Right atrium auricular region (tissue), 2 donors: ENCODE measurements around the gene EPAS1. TPM values are rescaled to one million over a fixed set of nuclear protein-coding genes. Genes with fewer than 3 reads are reported as not detected.

Source experiments
- DNase-seq: peaks from one replicate; pipeline ENCODE4 v3.0.0-alpha.2; 2019; ENCODE audit warnings: low spot score
- H3K27ac ChIP-seq, 2 donors: fragments of 200-600 bp; sonication (generic); 1 replicate in 1 of 2; 2 replicates in 1 of 2; pipeline ENCODE4 v1.5.1; 2016 to 2019
- H3K27me3 ChIP-seq, 2 donors: fragments of 200-600 bp; sonication (generic); one replicate each; pipeline versions ENCODE4 v1.5.1 to v1.6.0; 2017 to 2019
- H3K36me3 ChIP-seq: fragments of 200-600 bp; sonication (generic); one replicate; pipeline ENCODE4 v1.5.1; 2016
- H3K4me1 ChIP-seq, 2 donors: fragments of 200-600 bp; sonication (generic); one replicate each; pipeline versions ENCODE4 v1.5.1 to v1.6.0; 2017 to 2019
- H3K4me3 ChIP-seq, 2 donors: fragments of 200-600 bp; sonication (generic); 1 replicate in 1 of 2; 2 replicates in 1 of 2; pipeline ENCODE4 v1.5.1; 2017 to 2019; ENCODE audit warnings: mild to moderate bottlenecking in 1 of 2, moderate library complexity in 1 of 2
- H3K9me3 ChIP-seq, 2 donors: fragments of 200-600 bp; sonication (generic); one replicate each; pipeline ENCODE4 v1.5.1; 2019
- CTCF ChIP-seq, 2 donors: fragments of 200-600 bp; sonication (generic); IDR thresholded peaks; one replicate each; pipeline ENCODE4 v1.5.1; 2019; ENCODE audit warnings: antibody characterized with exemption in 2 of 2
- total RNA-seq, 2 donors: library from RNA; depleted of rRNA; stranded (reverse); fragments of >200 nt; gene quantifications; one replicate each; pipeline ENCODE4 v1.1.0, GENCODE V29; 2016

Gene EPAS1
- total RNA-seq = 100 to 1,000 TPM; 257 to 311 TPM

GRCh38 chr2:46296840-46297545 is at the start of gene EPAS1:
Gene EPAS1 (plus strand): TSS chr2:46297407. CDS start chr2:46297912, 505 bp downstream.
- Histone ChIP-seq H3K27ac (peak within 1 kb of the TSS; percentile 94 to 98), H3K4me1 (peaks cover 0 to 30% of the 10 kb centered on the region in 2 donors), H3K27me3 (no peaks in the 10 kb centered on the region), H3K4me3 (peak within 1 kb of the TSS; percentile 90 to 91), H3K36me3 (no peaks in the 10 kb centered on the region), H3K9me3 (no peaks in the 10 kb centered on the region)
- DNase-seq = peak; percentile 98
- TF ChIP-seq CTCF (IDR thresholded peaks at IDR 0.05) = no peak

- Histone ChIP-seq H3K36me3 (no peaks in the 10 kb centered on the region), H3K9me3 (no peaks in the 10 kb centered on the region), H3K27me3 (no peaks in the 10 kb centered on the region), H3K4me3 (no peak overlapping the region), H3K4me1 (peaks cover 0 to 24% of the 10 kb centered on the region in 2 donors), H3K27ac (no peak overlapping the region)
- no peak for DNase-seq
- no peak for TF ChIP-seq CTCF (IDR thresholded peaks at IDR 0.05)
Measured at GRCh38 chr2:46248171-46248570, 49.0 kb upstream of the EPAS1 start.

GRCh38 chr2:46249654-46250053 is 47.6 kb upstream of the EPAS1 start:
- H3K4me3 ChIP-seq = no peak overlapping the region
- H3K4me1 ChIP-seq = peaks cover 0 to 28% of the 10 kb centered on the region in 2 donors
- DNase-seq = no peak
- H3K9me3 ChIP-seq = no peaks in the 10 kb centered on the region
- H3K36me3 ChIP-seq = no peaks in the 10 kb centered on the region
- no peaks in the 10 kb centered on the region for H3K27me3 ChIP-seq
- no peak overlapping the region for H3K27ac ChIP-seq
- TF ChIP-seq CTCF (IDR thresholded peaks at IDR 0.05) = no peak

GRCh38 chr2:46252891-46253659 is 44.1 kb upstream of the EPAS1 start:
- DNase-seq = no peak
- Histone ChIP-seq H3K27ac (peak overlapping the region; percentile 22 to 47), H3K4me1 (peaks cover 0 to 46% of the 10 kb centered on the region in 2 donors)

GRCh38 chr2:46254474-46254873 is 42.7 kb upstream of the EPAS1 start:
- H3K9me3 ChIP-seq = no peaks in the 10 kb centered on the region
- H3K4me3 ChIP-seq = no peak overlapping the region
- H3K36me3 ChIP-seq = no peaks in the 10 kb centered on the region
- DNase-seq = no peak
- no peak for TF ChIP-seq CTCF (IDR thresholded peaks at IDR 0.05)
- no peaks in the 10 kb centered on the region for H3K27me3 ChIP-seq
- H3K4me1 ChIP-seq = peaks cover 0 to 50% of the 10 kb centered on the region in 2 donors
- no peak overlapping the region for H3K27ac ChIP-seq

More at GRCh38 chr2:46252891-46253659, 44.1 kb upstream of the EPAS1 start:
- H3K9me3 ChIP-seq = no peaks in the 10 kb centered on the region
- H3K27me3 ChIP-seq = no peaks in the 10 kb centered on the region
- no peaks in the 10 kb centered on the region for H3K36me3 ChIP-seq
- H3K4me3 ChIP-seq = no peak overlapping the region
- TF ChIP-seq CTCF (IDR thresholded peaks at IDR 0.05) = no peak
